AG09309 (cell line): Measurements from ENCODE around the gene POLR3E.

Experiments used
- DNase-seq: peaks from one replicate; pipeline ENCODE4 v3.0.0-alpha.2; 2010; ENCODE audit warnings: low read depth
- H3K4me3 ChIP-seq: 2 replicates; pipeline ENCODE4 v1.5.1; 2011; ENCODE audit warnings: mild to moderate bottlenecking, low read depth, low read length, moderate library complexity; ENCODE audit not compliant: control insufficient read depth
- TF ChIP-seq, protein P1 (sequence below): IDR thresholded peaks from 2 replicates; pipeline ENCODE4 v1.5.1; 2011; ENCODE audit warnings: mild to moderate bottlenecking, low read depth, low read length, inconsistent platforms; ENCODE audit not compliant: insufficient read depth, control insufficient read depth; ENCODE audit errors: missing control alignments

The POLR3E gene

DNA sequence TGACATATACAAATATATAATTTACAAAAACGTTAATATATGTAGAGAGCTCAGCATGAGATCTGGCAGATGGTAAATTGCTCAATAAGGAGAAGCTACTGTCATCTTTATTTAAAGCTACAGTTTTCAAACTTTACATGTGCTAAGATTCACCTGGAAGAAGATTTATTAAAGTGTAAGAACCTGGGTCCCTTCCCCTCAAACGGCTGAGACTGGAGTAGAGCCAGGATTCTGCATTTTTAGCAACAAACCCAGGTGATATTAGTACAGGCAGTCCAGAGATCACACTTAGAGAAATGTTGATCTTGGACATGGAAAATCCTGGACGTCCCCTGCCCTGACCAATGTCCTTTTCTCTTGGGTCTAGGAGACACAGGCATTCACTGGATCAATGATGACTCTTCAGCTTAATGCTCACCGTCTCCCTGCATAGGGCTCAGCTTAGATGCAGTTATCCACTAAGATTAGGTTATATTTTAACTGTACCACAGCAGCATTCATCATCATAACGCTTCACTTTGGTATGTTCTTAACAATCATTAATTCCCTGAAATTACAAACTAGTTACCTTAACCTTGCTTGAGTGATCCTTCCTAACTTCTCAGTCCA lies 56.8 kb downstream of the POLR3E start:
- DNase-seq, result no peak
- TF ChIP-seq, protein P1, sequence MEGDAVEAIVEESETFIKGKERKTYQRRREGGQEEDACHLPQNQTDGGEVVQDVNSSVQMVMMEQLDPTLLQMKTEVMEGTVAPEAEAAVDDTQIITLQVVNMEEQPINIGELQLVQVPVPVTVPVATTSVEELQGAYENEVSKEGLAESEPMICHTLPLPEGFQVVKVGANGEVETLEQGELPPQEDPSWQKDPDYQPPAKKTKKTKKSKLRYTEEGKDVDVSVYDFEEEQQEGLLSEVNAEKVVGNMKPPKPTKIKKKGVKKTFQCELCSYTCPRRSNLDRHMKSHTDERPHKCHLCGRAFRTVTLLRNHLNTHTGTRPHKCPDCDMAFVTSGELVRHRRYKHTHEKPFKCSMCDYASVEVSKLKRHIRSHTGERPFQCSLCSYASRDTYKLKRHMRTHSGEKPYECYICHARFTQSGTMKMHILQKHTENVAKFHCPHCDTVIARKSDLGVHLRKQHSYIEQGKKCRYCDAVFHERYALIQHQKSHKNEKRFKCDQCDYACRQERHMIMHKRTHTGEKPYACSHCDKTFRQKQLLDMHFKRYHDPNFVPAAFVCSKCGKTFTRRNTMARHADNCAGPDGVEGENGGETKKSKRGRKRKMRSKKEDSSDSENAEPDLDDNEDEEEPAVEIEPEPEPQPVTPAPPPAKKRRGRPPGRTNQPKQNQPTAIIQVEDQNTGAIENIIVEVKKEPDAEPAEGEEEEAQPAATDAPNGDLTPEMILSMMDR, result no peak
- H3K4me3 ChIP-seq, result no peak overlapping the region

DNA sequence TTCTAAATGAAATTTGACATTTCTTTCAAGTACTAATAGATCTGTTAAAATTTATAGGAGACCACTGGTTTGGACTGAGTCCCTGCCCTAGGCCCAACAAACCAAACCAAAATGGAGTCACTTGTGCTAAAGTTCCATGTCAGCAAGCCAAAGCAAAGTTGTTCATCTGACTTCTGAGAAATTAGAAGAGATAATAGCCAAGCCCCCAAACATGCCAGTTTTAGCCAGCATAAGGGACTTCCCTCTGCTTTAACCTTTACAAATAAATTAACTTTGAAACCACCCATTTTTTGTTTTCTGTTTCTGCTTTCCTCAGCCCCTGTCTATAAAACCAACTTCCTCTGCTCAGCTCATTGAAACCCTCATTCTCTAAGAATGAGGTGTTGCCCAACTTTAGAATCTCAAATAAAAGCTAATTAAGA lies 58.3 kb downstream of the POLR3E start:
- TF ChIP-seq, protein P1, result no peak
- DNase-seq, result no peak
- H3K4me3 ChIP-seq, result no peak overlapping the region

DNA sequence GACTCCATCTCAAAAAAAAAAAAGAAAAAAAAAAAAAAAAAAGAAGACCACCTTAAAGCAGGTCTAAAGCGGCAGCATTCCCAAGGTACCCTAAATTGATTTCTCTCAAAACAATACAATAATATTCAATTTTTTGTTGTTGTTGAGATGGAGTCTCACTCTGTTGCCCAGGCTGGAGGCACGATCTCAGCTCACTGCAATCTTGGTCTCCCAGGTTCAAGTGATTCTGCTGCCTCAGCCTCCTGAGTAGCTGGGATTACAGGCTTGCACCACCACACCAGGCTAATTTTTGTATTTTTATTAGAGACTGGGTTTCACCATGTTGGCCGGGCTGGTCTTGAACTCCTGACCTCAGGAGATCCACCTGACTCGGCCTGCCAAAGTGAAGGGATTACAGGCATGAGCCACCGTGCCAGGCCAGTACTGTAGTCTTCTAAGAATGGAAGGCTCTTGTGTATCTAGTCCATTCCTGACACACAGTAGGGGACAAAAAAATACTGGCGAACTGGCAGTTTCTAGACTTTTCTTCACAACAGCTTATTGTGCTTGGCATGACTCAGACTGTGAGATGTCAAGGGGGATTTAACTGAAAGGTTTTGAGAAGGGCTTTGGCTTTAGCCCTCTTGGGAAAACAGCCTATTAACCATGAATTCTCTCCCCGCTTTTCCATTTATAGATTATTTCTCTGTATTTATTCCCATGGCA lies 59.9 kb downstream of the POLR3E start:
- no peak for DNase-seq
- H3K4me3 ChIP-seq, result no peak overlapping the region
- TF ChIP-seq, protein P1, result no peak

DNA sequence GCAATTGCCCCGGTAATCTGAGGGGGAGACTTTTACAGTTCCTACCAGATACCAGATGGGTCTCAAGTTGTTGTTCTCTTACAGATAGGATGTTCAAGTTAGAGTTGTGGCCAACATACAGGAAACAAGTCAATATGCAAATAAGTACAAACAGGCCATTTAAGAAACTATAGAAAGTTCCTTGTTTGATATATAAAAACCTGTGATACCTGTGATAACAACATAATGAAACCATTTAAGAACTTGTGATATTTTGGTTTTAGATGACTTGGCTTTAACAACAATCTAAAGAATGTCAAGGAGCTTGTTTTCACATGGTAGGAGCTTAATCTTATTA lies 60.4 kb downstream of the POLR3E start:
- H3K4me3 ChIP-seq, result no peak overlapping the region
- TF ChIP-seq, protein P1, result no peak
- DNase-seq, result no peak

DNA sequence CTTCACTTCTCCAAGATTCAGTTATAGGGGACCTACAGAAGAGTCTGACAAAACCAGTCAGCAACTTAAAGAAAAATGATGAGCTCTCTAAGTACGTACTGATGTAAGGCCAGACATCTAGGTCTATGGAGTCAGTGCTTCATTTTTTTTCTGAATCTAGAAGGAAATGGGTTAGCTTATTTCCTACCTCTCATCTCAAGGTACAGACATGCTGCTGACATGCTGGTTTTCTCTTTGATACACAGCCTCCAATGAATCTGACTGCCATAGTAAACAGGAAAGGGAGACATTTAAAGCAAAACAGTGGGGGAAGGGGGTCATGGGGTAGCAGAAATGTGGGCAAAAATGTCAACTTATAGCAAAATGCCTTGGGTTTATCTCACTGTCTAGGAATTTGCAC lies 60.8 kb downstream of the POLR3E start:
- TF ChIP-seq, protein P1, result no peak
- no peak overlapping the region for H3K4me3 ChIP-seq
- no peak for DNase-seq

DNA sequence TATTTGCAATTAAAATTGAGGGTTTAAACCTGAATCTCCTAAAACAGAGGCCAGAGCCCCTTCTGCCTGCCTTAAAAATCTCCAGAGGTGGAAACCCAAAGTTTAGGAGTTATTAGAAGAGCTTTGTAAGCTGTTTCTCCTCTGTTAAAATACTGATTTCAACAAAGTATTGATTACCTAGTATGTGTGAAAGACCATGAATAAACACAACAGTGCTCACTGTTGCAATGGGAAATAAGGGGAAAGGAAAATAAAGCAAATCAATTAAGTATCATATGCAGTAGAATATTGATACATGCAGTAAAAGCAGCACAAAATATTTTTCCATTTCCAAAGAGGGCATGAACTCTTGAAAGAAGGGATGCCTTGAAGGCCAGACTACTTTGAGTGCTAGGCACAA lies 62.5 kb downstream of the POLR3E start:
- no peak for DNase-seq
- no peak overlapping the region for H3K4me3 ChIP-seq
- TF ChIP-seq, protein P1, result no peak
